Measurements from ENCODE around the gene GINS1. TPM values are rescaled to one million over a fixed set of nuclear protein-coding genes. Genes with fewer than 3 reads are reported as not detected.

The GINS1 gene
- total RNA-seq, 2 donors from 2014 or later: 2.2 to 6.0 TPM

GRCh38 chr20:25378189-25378883, 29.1 kb upstream of the GINS1 start:
- H3K4me3 ChIP-seq: no peak overlapping the region
- no peak for TF ChIP-seq CTCF (IDR thresholded peaks at IDR 0.05)
- TF ChIP-seq POLR2A (IDR thresholded peaks at IDR 0.05): no peak
- TF ChIP-seq POLR2AphosphoS5 (IDR thresholded peaks at IDR 0.05): no peak
- WGBS: 84% methylated on average over 5 of the region's 5 CpGs
- no peaks in the 10 kb centered on the region for H3K4me1 ChIP-seq (replicated peaks)
- DNase-seq (ENCODE audit: low spot score): no peak
- no peaks in the 10 kb centered on the region for H3K27me3 ChIP-seq (replicated peaks; ENCODE audit: insufficient read depth)
- no peaks in the 10 kb centered on the region for H3K9me3 ChIP-seq
- H3K27ac ChIP-seq: no peak overlapping the region
- intact Hi-C loops (cut with DNase I): no loop called here
- no peaks in the 10 kb centered on the region for H3K36me3 ChIP-seq

DNA sequence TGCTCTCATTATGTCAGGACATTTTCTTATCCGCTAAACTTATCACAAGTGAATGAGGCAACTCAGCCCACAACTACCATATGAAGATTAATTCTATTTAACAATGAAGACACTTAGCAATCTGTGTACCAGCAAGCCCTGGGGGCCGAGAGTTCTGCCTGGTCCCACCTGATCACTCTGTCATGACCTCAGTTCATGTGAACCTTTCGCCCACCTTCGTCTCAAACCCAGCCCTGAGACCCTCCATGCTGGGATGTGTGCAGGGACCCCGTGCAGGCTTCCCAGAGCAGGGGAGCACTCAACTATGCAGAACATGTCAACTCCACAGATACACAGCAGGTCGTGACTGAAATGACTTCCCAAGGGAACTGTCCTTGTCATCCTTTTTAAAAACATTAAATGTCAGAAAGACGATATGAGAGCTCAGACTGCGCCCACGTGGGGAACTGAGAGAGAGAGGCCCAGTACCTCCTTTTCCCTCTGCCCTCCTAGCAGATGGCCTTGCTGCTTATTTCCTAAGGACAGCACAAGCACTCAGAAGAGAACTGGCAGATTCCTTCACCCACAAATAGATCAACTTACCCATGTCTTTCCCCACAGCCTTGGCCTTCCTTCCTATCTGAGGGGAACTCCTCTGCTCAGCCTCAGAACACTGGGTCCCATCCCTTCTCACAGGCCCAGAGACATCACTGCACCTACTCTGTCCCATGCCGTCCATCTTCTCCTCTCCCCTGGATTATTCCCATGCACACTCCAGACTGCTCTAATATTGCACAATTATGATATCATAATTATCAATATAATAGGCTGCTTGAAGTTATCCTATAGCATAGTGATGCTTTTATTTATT, 28.4 kb upstream of the GINS1 start:
- TF ChIP-seq POLR2AphosphoS5 (IDR thresholded peaks at IDR 0.05) (no peak), CTCF (IDR thresholded peaks at IDR 0.05) (no peak), POLR2A (IDR thresholded peaks at IDR 0.05) (no peak)
- no peaks in the 10 kb centered on the region for H3K9me3 ChIP-seq
- H3K36me3 ChIP-seq: no peaks in the 10 kb centered on the region
- no peak overlapping the region for H3K4me3 ChIP-seq
- 95% methylated on average over 10 of the region's 10 CpGs for WGBS
- no peaks in the 10 kb centered on the region for H3K27me3 ChIP-seq (replicated peaks; ENCODE audit: insufficient read depth)
- intact Hi-C loops (cut with DNase I): no loop called here
- no peaks in the 10 kb centered on the region for H3K4me1 ChIP-seq (replicated peaks)
- H3K27ac ChIP-seq: no peak overlapping the region
- DNase-seq (ENCODE audit: low spot score): no peak

GRCh38 chr20:25380945-25381614, 26.4 kb upstream of the GINS1 start:
- Histone ChIP-seq H3K27ac (no peak overlapping the region), H3K9me3 (no peaks in the 10 kb centered on the region), H3K27me3 (replicated peaks; ENCODE audit: insufficient read depth) (no peaks in the 10 kb centered on the region), H3K4me1 (replicated peaks) (no peaks in the 10 kb centered on the region), H3K36me3 (no peaks in the 10 kb centered on the region), H3K4me3 (no peak overlapping the region)
- DNase-seq (ENCODE audit: low spot score): no peak
- 92% methylated on average over 7 of the region's 7 CpGs for WGBS
- TF ChIP-seq CTCF (IDR thresholded peaks at IDR 0.05) (no peak), POLR2A (IDR thresholded peaks at IDR 0.05) (no peak), POLR2AphosphoS5 (IDR thresholded peaks at IDR 0.05) (no peak)
- intact Hi-C loops (cut with DNase I): no loop called here

DNA sequence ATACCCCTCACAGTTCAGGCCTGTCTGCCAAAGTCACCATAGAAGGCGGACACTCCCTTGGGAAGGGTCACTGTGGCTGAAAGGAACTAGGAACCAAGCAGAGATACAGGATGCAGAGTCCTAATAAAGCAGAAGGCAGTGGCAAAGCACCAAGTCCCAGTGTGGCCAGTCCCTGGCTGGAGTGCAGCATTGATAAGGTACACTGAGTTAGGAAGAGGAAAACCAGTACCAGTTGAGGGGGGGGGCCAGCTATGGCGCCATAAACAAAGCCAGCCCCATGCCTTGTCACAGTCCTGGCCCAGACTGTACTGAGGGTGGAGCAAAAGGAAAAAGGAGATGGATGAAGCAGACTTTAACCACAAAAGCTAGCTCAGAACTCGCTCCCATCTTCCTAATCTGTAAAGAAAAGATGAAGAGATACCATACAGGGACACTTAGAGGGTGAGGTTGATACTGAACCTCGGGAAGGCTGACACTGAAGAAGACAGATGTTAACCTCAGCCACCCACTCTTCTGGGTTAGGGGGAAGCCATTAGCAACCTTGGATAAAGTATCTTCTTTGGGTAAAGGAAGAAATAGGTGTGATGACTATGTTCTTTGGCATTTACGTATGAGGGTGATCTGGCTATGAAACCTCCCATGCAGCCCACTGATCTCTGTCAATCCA, 24.6 kb upstream of the GINS1 start:
- Histone ChIP-seq H3K9me3 (no peaks in the 10 kb centered on the region), H3K4me1 (replicated peaks) (no peaks in the 10 kb centered on the region), H3K27me3 (replicated peaks; ENCODE audit: insufficient read depth) (no peaks in the 10 kb centered on the region), H3K4me3 (no peak overlapping the region), H3K36me3 (no peaks in the 10 kb centered on the region), H3K27ac (no peak overlapping the region)
- intact Hi-C loops (cut with DNase I): no loop called here
- WGBS: 79% methylated on average over 5 of the region's 5 CpGs
- no peak for TF ChIP-seq CTCF (IDR thresholded peaks at IDR 0.05)
- TF ChIP-seq POLR2A (IDR thresholded peaks at IDR 0.05): no peak
- no peak for TF ChIP-seq POLR2AphosphoS5 (IDR thresholded peaks at IDR 0.05)
- no peak for DNase-seq (ENCODE audit: low spot score)
